ENCODE data around the gene MIDN. TPM values are rescaled to one million over a fixed set of nuclear protein-coding genes. Genes with fewer than 3 reads are reported as not detected.
A peak's percentile ranks its signal among the peaks of the same experiment; 100 is the strongest.

Gene MIDN
- total RNA-seq, 2 donors from 2014 or later, result 36.3 to 43.5 TPM

DNA sequence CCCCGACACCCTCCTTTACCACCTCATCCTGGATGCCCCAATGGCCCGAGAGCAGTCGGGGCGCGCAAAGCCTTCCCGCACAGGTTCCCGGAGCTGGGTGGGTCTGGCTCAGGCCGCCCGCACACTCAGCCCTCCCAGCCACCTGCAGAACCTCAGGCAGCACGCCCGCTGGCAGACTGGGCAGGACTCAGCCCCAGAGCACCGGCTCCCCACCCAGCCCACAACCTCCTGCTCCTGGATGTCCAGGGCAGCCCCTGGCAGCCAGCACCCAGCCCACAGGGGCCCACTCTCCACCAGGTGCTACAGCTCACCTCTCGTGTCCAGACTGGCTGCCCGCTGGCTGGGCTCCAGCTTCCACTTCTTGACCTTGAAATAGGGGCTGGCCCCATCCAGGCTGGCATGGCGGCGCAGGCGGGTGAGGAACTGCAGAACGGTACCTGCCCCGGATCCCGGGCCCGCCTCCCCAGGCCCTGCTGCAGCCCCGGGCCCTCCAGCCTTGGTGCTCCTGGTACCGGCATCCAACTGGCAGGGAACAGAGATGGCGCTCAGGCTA, 15.2 kb upstream of the MIDN start:
- TF ChIP-seq, protein P1, sequence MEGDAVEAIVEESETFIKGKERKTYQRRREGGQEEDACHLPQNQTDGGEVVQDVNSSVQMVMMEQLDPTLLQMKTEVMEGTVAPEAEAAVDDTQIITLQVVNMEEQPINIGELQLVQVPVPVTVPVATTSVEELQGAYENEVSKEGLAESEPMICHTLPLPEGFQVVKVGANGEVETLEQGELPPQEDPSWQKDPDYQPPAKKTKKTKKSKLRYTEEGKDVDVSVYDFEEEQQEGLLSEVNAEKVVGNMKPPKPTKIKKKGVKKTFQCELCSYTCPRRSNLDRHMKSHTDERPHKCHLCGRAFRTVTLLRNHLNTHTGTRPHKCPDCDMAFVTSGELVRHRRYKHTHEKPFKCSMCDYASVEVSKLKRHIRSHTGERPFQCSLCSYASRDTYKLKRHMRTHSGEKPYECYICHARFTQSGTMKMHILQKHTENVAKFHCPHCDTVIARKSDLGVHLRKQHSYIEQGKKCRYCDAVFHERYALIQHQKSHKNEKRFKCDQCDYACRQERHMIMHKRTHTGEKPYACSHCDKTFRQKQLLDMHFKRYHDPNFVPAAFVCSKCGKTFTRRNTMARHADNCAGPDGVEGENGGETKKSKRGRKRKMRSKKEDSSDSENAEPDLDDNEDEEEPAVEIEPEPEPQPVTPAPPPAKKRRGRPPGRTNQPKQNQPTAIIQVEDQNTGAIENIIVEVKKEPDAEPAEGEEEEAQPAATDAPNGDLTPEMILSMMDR (IDR thresholded peaks at IDR 0.05), result no peak
- TF ChIP-seq POLR2A (IDR thresholded peaks at IDR 0.05), result no peak
- peak; percentile 39 for ATAC-seq
- H3K36me3 ChIP-seq (replicated peaks in 1 of 2; ENCODE audit: insufficient read depth in 1 of 2, low read depth in 2 of 2), result no peaks in the 10 kb centered on the region
- no peaks in the 10 kb centered on the region for H3K27me3 ChIP-seq
- intact Hi-C loops (cut with DNase I), result no loop called here
- peak overlapping the region; percentile 2 to 65 (median 36) for H3K27ac ChIP-seq
- DNase-seq, result peak; percentile 74 to 89 (median 83)
- peaks cover 38% of the 10 kb centered on the region for H3K4me1 ChIP-seq
- WGBS, 2 donors, result 33% methylated on average over 24 of the region's 24 CpGs; no CpG with 5 or more reads in 1 of the 2 donors
- H3K4me3 ChIP-seq, result no peak overlapping the region
- no peaks in the 10 kb centered on the region for H3K9me3 ChIP-seq

- TF ChIP-seq, protein P1 (IDR thresholded peaks at IDR 0.05), result no peak
- peaks cover 40% of the 10 kb centered on the region for H3K4me1 ChIP-seq
- ATAC-seq (no peak), DNase-seq (no peak)
- no peak overlapping the region for H3K27ac ChIP-seq
- H3K9me3 ChIP-seq, result no peaks in the 10 kb centered on the region
- no peaks in the 10 kb centered on the region for H3K27me3 ChIP-seq
- intact Hi-C loops (cut with DNase I), result no loop called here
- WGBS, 2 donors, result 77 to 81% methylated on average over 14 to 43 of the region's 45 CpGs
- H3K4me3 ChIP-seq, result no peak overlapping the region
- H3K36me3 ChIP-seq (replicated peaks in 1 of 2; ENCODE audit: insufficient read depth in 1 of 2, low read depth in 2 of 2), result no peaks in the 10 kb centered on the region
Measured at GRCh38 chr19:1234051-1234954, 14.1 kb upstream of the MIDN start.

- no peak for TF ChIP-seq POLR2A (IDR thresholded peaks at IDR 0.05)
- TF ChIP-seq, protein P1 (IDR thresholded peaks at IDR 0.05), result no peak
- ATAC-seq (no peak), DNase-seq (no peak)
- WGBS, 2 donors, result 84 to 88% methylated on average over 17 to 37 of the region's 43 CpGs
- H3K4me1 ChIP-seq, result peaks cover 43% of the 10 kb centered on the region
- no peaks in the 10 kb centered on the region for H3K36me3 ChIP-seq (replicated peaks in 1 of 2; ENCODE audit: insufficient read depth in 1 of 2, low read depth in 2 of 2)
- no peaks in the 10 kb centered on the region for H3K27me3 ChIP-seq
- intact Hi-C loops (cut with DNase I), result no loop called here
- H3K27ac ChIP-seq, result no peak overlapping the region
- no peaks in the 10 kb centered on the region for H3K9me3 ChIP-seq
- no peak overlapping the region for H3K4me3 ChIP-seq
Measured at GRCh38 chr19:1234955-1235380, 13.4 kb upstream of the MIDN start.

DNA sequence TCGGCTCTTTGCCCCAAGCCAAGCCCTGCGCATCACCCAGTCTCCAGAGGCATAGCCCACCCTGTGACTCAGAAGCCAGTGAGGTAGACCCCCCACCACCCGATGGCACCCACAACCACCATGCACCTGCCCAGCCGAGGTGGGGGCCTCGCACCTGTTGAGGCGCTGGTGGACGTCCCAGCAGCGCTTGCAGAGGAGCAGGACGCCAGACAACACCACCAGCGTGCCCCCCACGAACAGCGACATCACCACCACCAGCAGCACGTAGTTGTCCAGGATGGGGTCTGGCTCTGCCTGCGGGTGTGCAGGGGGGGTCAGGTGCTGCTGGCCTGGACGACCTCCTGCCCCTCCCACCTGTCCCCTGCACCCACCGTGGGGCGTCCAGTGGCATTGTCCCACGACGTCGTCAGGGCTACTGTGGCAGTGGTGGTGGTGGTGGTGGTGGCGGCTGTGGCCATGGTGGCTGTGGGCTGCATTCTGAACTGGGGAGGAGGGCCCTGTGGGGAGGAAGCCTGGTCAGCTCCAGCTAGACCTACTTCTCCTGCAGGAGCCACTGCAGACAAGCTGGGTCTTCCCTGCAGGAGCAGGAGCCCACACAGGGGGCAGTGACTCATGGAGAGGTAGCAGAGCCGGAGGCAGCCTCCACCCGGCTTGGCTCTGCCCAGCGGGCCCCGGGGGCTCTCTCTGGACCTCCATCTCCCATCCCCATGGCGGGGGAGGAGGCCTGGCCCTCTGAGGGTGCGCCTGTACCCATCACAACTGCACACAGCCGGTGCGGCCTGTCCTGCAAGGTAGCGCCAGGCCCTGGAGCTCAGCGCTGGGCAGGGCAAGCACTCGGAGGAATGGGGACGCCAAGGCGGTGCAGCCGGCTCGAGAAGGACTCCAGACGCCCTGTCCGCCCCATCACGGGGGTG, 12.5 kb upstream of the MIDN start:
- intact Hi-C loops (cut with DNase I), result no loop called here
- WGBS, 2 donors, result 73 to 85% methylated on average over 4 to 28 of the region's 39 CpGs
- H3K4me1 ChIP-seq, result peaks cover 52% of the 10 kb centered on the region

More for the DNA sequence above, 12.5 kb upstream of the MIDN start:
- no peak for TF ChIP-seq POLR2A (IDR thresholded peaks at IDR 0.05)
- TF ChIP-seq, protein P1 (IDR thresholded peaks at IDR 0.05), result no peak
- Histone ChIP-seq H3K9me3 (no peaks in the 10 kb centered on the region), H3K27ac (no peak overlapping the region), H3K27me3 (no peaks in the 10 kb centered on the region), H3K36me3 (replicated peaks in 1 of 2; ENCODE audit: insufficient read depth in 1 of 2, low read depth in 2 of 2) (no peaks in the 10 kb centered on the region), H3K4me3 (no peak overlapping the region)
- no peak for DNase-seq
- no peak for ATAC-seq

Data from body of pancreas (tissue), 4 donors.